H9 (cell line): ENCODE results near the gene TTC24. TPM values are rescaled to one million over a fixed set of nuclear protein-coding genes. Genes with fewer than 3 reads are reported as not detected.
A peak's percentile ranks its signal among the peaks of the same experiment; 100 is the strongest.

Experiments used
- DNase-seq: peaks from one replicate; pipeline ENCODE4 v3.0.0-alpha.2; 2017
- H2AFZ ChIP-seq: one replicate; pipeline ENCODE4 v1.6.1; 2013; ENCODE audit warnings: mild to moderate bottlenecking, low read length, control low read depth, moderate library complexity
- H2AK5ac ChIP-seq: 2 replicates; pipeline ENCODE4 v1.6.1; 2013; ENCODE audit warnings: low read length, control low read depth, mixed read lengths; ENCODE audit not compliant: insufficient read length
- H2BK120ac ChIP-seq: one replicate; pipeline ENCODE4 v1.6.1; 2013; ENCODE audit warnings: low read depth, mild to moderate bottlenecking, low read length, control low read depth, inconsistent platforms; ENCODE audit not compliant: poor library complexity, severe bottlenecking
- H2BK12ac ChIP-seq: 2 replicates; pipeline ENCODE4 v1.6.1; 2013; ENCODE audit warnings: low read length, control low read depth, mixed read lengths, low read depth; ENCODE audit not compliant: insufficient read length
- H2BK15ac ChIP-seq: 2 replicates; pipeline ENCODE4 v1.6.1; 2013; ENCODE audit warnings: low read depth, low read length, control low read depth
- H2BK20ac ChIP-seq: one replicate; pipeline ENCODE4 v1.6.1; 2013; ENCODE audit warnings: low read depth, mild to moderate bottlenecking, low read length, control low read depth, inconsistent platforms; ENCODE audit not compliant: poor library complexity, severe bottlenecking
- H2BK5ac ChIP-seq: 2 replicates; pipeline ENCODE4 v1.6.1; 2013; ENCODE audit warnings: low read length, control low read depth, mixed read lengths; ENCODE audit not compliant: insufficient read length
- H3K14ac ChIP-seq: 2 replicates; pipeline ENCODE4 v1.6.1; 2013; ENCODE audit warnings: low read length, control low read depth; ENCODE audit not compliant: insufficient read depth
- H3K18ac ChIP-seq: 2 replicates; pipeline ENCODE4 v1.6.1; 2013; ENCODE audit warnings: low read depth, mild to moderate bottlenecking, mixed read lengths, low read length, control low read depth; ENCODE audit not compliant: insufficient read length
- H3K23ac ChIP-seq: 2 replicates; pipeline ENCODE4 v1.6.1; 2013; ENCODE audit warnings: low read length, control low read depth, mixed read lengths, low read depth; ENCODE audit not compliant: insufficient read length
- H3K23me2 ChIP-seq: 2 replicates; pipeline ENCODE4 v1.6.1; 2013; ENCODE audit warnings: low read depth, mild to moderate bottlenecking, mixed read lengths, low read length, control low read depth; ENCODE audit not compliant: insufficient read length, poor library complexity, severe bottlenecking
- H3K27ac ChIP-seq: 2 replicates; pipeline ENCODE4 v1.5.1; 2013; ENCODE audit warnings: low read length, control low read depth, mixed read lengths, low read depth; ENCODE audit not compliant: insufficient read length
- H3K27me3 ChIP-seq: 2 replicates; pipeline ENCODE4 v1.6.1; 2013; ENCODE audit warnings: low read length, control low read depth, inconsistent platforms; ENCODE audit not compliant: insufficient read depth
- H3K4ac ChIP-seq: 2 replicates; pipeline ENCODE4 v1.6.1; 2013; ENCODE audit warnings: low read depth, mild to moderate bottlenecking, control low read depth, inconsistent platforms, low read length, moderate library complexity
- H3K4me1 ChIP-seq: 2 replicates; pipeline ENCODE4 v1.6.1; 2013; ENCODE audit warnings: low read length, control low read depth, inconsistent platforms; ENCODE audit not compliant: insufficient read depth
- H3K4me2 ChIP-seq: 2 replicates; pipeline ENCODE4 v1.6.1; 2013; ENCODE audit warnings: low read length, control low read depth, mixed read lengths; ENCODE audit not compliant: insufficient read length, insufficient read depth
- H3K56ac ChIP-seq: 2 replicates; pipeline ENCODE4 v1.6.1; 2013; ENCODE audit warnings: low read depth, mild to moderate bottlenecking, mixed read lengths, low read length, control low read depth; ENCODE audit not compliant: insufficient read length
- H3K79me1 ChIP-seq: 2 replicates; pipeline ENCODE4 v1.6.1; 2013; ENCODE audit warnings: low read depth, mild to moderate bottlenecking, moderate library complexity, low read length, control low read depth, inconsistent platforms; ENCODE audit not compliant: insufficient read depth, poor library complexity, severe bottlenecking
- H3K79me2 ChIP-seq: 2 replicates; pipeline ENCODE4 v1.6.1; 2013; ENCODE audit warnings: low read length, control low read depth, inconsistent platforms; ENCODE audit not compliant: insufficient read depth
- H3K9ac ChIP-seq: 2 replicates; pipeline ENCODE4 v1.6.1; 2013; ENCODE audit warnings: low read length, control low read depth, mixed read lengths; ENCODE audit not compliant: insufficient read length; ENCODE audit errors: extremely low read depth
- H3K9me3 ChIP-seq: one replicate; pipeline ENCODE4 v1.6.1; 2013; ENCODE audit warnings: low read depth, low read length, inconsistent platforms; ENCODE audit not compliant: control insufficient read depth
- H3T11ph ChIP-seq: one replicate; pipeline ENCODE4 v1.6.1; 2013; ENCODE audit warnings: mild to moderate bottlenecking, low read length, control low read depth, inconsistent platforms
- H4K20me1 ChIP-seq: one replicate; pipeline ENCODE4 v1.6.1; 2013; ENCODE audit not compliant: control insufficient read depth, insufficient read length, insufficient read depth
- H4K5ac ChIP-seq: 2 replicates; pipeline ENCODE4 v1.6.1; 2013; ENCODE audit warnings: low read depth, mild to moderate bottlenecking, mixed read lengths, low read length, control low read depth; ENCODE audit not compliant: insufficient read length
- H4K8ac ChIP-seq: replicated peaks from 2 replicates; pipeline ENCODE4 v1.6.1; 2013; ENCODE audit warnings: low read length, control low read depth, mixed read lengths, low read depth; ENCODE audit not compliant: insufficient read length
- H4K91ac ChIP-seq: 2 replicates; pipeline ENCODE4 v1.6.1; 2013; ENCODE audit warnings: low read depth, mild to moderate bottlenecking, moderate library complexity, mixed read lengths, low read length, control low read depth; ENCODE audit not compliant: insufficient read length
- H3K27ac Mint-ChIP-seq, 3 experiments: 2 replicates in 2 of 3; 3 replicates in 1 of 3; pipeline ENCODE4 v1.8.0; 2020 to 2021; ENCODE audit warnings: mixed read lengths in 3 of 3, mild to moderate bottlenecking in 1 of 3, moderate library complexity in 1 of 3
- H3K27me3 Mint-ChIP-seq: 2 replicates; pipeline ENCODE4 v1.8.0; 2021; ENCODE audit warnings: low read depth, mild to moderate bottlenecking, moderate library complexity, mixed read lengths
- H3K36me3 Mint-ChIP-seq, 3 experiments: 2 replicates in 2 of 3; 3 replicates in 1 of 3; pipeline ENCODE4 v1.8.0; 2020 to 2021; ENCODE audit warnings: low read depth in 3 of 3, mixed read lengths in 3 of 3; ENCODE audit not compliant: insufficient read depth in 1 of 3
- H3K4me1 Mint-ChIP-seq, 2 experiments: 2 replicates each; pipeline ENCODE4 v1.8.0; 2020; ENCODE audit warnings: mixed read lengths in 2 of 2
- H3K4me3 Mint-ChIP-seq, 2 experiments: 2 replicates in 1 of 2; 3 replicates in 1 of 2; pipeline ENCODE4 v1.8.0; 2020 to 2021; ENCODE audit warnings: mild to moderate bottlenecking in 2 of 2, mixed read lengths in 2 of 2, moderate library complexity in 1 of 2
- H3K9me3 Mint-ChIP-seq, 2 experiments: 2 replicates in 1 of 2; 3 replicates in 1 of 2; pipeline ENCODE4 v1.8.0; 2020; ENCODE audit warnings: mild to moderate bottlenecking in 2 of 2, mixed read lengths in 2 of 2, moderate library complexity in 1 of 2
- WGBS: extraction: QIAGEN DNeasy Blood & Tissue Kit; methylation state at CpG from one replicate; pipeline ENCODE4 v1.1.7; 2013; ENCODE audit warnings: missing lambda C conversion rate, low lambda C conversion rate, mixed read lengths; ENCODE audit not compliant: insufficient read length; ENCODE audit errors: extremely low coverage; 5-methylcytosine and 5-hydroxymethylcytosine counted together
- total RNA-seq: library from RNA; stranded (reverse); gene quantifications from 2 replicates; pipeline ENCODE4 v1.2.1, GENCODE V29; 2021
- TF ChIP-seq, protein P1 (sequence below): fragments of 200-600 bp; sonication (generic); conservative IDR thresholded peaks from 3 replicates; pipeline ENCODE4 v1.8.0; 2021; ENCODE audit warnings: antibody characterized with exemption, mild to moderate bottlenecking

The TTC24 gene
- total RNA-seq, 1 experiment from 2014 or later: 0.26 TPM

DNA sequence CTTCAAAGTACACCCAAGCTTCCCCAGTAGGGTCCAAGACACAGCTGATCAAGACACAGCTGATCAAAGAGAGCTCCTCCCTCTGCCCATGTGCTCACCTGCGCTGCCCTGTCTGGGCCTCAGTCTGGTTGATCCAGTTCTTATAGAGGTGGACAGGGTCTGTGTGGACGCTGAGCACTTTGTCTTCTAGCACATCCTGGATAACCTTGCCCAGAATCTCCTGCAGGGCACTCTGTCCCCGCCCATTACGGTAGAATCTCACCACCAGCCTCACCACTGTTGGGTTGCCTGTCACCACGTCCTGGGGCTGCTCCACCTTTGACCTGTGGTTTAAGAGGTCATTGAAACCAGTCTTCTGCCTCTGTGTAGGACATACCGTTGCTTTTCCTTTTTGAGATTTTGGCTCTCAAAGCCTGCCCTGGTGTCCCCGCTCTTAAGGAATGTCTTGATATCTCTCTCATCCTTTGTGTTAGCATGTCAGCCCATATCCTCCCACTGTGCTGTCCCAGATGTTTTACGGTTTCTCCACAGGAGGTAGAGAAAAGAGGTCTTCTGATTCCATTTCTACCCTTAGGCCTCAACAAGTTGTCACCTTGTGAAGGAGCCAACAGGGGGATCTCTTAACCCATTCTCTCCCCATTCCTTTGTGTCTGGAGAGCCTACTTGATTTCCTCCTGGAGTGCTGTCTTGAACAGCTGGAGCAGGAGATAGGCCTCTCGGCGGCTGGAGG lies 40.6 kb upstream of the TTC24 start:
- H3K9me3 ChIP-seq: no peaks in the 10 kb centered on the region
- H3K79me2 ChIP-seq: no peaks in the 10 kb centered on the region
- H3K9ac ChIP-seq: no peak overlapping the region
- no peak overlapping the region for H3K14ac ChIP-seq
- H3K4me1 ChIP-seq: no peaks in the 10 kb centered on the region
- no peak overlapping the region for H4K91ac ChIP-seq
- H3K18ac ChIP-seq: no peak overlapping the region
- H2BK120ac ChIP-seq: no peak overlapping the region
- H3K9me3 Mint-ChIP-seq: no peaks in the 10 kb centered on the region
- no peak overlapping the region for H3K4me2 ChIP-seq
- H3K4me1 Mint-ChIP-seq: peaks cover 3 to 9% of the 10 kb centered on the region in 2 experiments; a peak in 2 of 4 replicates
- H2AK5ac ChIP-seq: no peak overlapping the region
- H2BK5ac ChIP-seq: no peak overlapping the region
- H2BK12ac ChIP-seq: no peak overlapping the region
- H2BK20ac ChIP-seq: no peak overlapping the region
- H3K27me3 ChIP-seq: no peaks in the 10 kb centered on the region
- H3K4me3 Mint-ChIP-seq: no peak overlapping the region
- DNase-seq: no peak
- H4K5ac ChIP-seq: no peak overlapping the region
- H3K56ac ChIP-seq: no peak overlapping the region
- no peaks in the 10 kb centered on the region for H4K20me1 ChIP-seq
- H3K23me2 ChIP-seq: no peaks in the 10 kb centered on the region
- TF ChIP-seq, protein P1, sequence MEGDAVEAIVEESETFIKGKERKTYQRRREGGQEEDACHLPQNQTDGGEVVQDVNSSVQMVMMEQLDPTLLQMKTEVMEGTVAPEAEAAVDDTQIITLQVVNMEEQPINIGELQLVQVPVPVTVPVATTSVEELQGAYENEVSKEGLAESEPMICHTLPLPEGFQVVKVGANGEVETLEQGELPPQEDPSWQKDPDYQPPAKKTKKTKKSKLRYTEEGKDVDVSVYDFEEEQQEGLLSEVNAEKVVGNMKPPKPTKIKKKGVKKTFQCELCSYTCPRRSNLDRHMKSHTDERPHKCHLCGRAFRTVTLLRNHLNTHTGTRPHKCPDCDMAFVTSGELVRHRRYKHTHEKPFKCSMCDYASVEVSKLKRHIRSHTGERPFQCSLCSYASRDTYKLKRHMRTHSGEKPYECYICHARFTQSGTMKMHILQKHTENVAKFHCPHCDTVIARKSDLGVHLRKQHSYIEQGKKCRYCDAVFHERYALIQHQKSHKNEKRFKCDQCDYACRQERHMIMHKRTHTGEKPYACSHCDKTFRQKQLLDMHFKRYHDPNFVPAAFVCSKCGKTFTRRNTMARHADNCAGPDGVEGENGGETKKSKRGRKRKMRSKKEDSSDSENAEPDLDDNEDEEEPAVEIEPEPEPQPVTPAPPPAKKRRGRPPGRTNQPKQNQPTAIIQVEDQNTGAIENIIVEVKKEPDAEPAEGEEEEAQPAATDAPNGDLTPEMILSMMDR: no peak
- no peak overlapping the region for H2BK15ac ChIP-seq
- peaks cover 20 to 73% (median 70%) of the 10 kb centered on the region in 3 experiments for H3K36me3 Mint-ChIP-seq
- H3K79me1 ChIP-seq: no peaks in the 10 kb centered on the region
- H3K4ac ChIP-seq: no peak overlapping the region
- WGBS: no CpG with 5 or more reads among the region's 10 CpGs
- H3K27ac Mint-ChIP-seq: peak overlapping the region in 1 of 3 experiments; percentile 54; a peak in 2 of 7 replicates
- no peak overlapping the region for H4K8ac ChIP-seq
- H2AFZ ChIP-seq: no peak overlapping the region
- no peak overlapping the region for H3K23ac ChIP-seq
- H3K27me3 Mint-ChIP-seq: no peaks in the 10 kb centered on the region
- no peak overlapping the region for H3K27ac ChIP-seq
- H3T11ph ChIP-seq: no peak overlapping the region
